SKM-1 (cell line): Measurements from ENCODE around the gene TENT5C.

ENCODE experiments used
- DNase-seq: peaks from one replicate; lab custom pipeline; 2025; ENCODE audit not compliant: unreplicated experiment; lab: John Stamatoyannopoulos, UW

TENT5C gene

GRCh38 chr1:117632269-117633067 lies 26.6 kb downstream of the TENT5C start:
- DNase-seq: no peak

DNA sequence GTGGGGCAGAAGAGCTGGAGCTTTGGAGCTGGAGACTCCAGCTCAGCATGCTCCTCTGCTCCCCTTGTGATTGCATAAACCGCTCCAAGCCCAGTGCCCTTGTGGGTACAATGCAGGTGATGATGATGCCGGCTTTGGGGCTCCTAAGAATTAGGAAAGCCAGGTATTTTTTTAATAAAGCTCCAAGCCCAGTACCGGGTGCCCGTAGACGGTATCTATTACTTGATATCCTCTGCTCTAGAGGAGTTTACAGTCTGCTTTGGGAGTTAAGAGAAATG lies 27.2 kb downstream of the TENT5C start:
- DNase-seq: no peak

DNA sequence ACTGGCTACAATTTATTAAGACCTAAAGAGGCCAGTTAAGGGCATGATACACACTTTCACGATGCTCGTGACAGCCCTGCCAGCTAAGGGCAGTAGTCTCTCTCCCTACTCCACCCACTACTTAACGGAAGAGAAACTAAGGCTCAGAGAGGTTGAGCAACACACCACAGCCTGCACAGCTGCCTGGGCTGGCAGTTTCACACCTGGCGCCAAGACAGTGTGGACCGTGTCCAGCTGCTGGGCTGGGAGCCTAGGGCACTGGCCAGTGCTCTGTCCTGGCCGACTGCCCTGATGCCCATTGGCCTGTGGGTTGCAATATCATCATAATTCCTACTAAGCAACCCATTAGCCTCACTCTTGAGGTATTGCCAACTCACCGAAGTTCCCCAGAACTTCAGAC lies 27.6 kb downstream of the TENT5C start:
- no peak for DNase-seq

GRCh38 chr1:117633936-117634335 lies 28.1 kb downstream of the TENT5C start:
- DNase-seq: no peak

GRCh38 chr1:117634631-117635030 lies 28.8 kb downstream of the TENT5C start:
- no peak for DNase-seq

- no peak for DNase-seq
These were observed 30.0 kb downstream of the TENT5C start for GRCh38 chr1:117635805-117636204.

GRCh38 chr1:117636637-117637425 lies 31.0 kb downstream of the TENT5C start:
- no peak for DNase-seq

GRCh38 chr1:117638141-117638540 lies 32.3 kb downstream of the TENT5C start:
- no peak for DNase-seq

DNA sequence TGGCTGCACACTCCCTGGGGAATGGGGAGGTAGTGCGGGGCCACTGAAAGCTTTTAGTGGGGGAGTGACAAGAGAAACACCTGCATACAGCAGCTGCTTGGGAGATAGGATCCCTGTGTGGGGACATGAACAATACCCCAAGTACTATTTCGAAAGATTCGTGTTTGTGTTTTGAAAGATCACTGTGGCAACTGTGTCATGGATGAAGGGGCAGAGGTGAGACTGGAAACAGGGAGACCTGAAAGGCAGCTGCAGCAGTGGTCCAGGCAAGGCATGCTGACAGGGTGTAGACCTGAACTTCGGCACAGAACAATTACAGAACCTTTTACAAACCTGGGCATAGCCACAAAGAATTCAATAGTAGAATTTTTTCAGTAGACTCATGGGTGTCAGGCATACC lies 32.9 kb downstream of the TENT5C start:
- DNase-seq: no peak

DNA sequence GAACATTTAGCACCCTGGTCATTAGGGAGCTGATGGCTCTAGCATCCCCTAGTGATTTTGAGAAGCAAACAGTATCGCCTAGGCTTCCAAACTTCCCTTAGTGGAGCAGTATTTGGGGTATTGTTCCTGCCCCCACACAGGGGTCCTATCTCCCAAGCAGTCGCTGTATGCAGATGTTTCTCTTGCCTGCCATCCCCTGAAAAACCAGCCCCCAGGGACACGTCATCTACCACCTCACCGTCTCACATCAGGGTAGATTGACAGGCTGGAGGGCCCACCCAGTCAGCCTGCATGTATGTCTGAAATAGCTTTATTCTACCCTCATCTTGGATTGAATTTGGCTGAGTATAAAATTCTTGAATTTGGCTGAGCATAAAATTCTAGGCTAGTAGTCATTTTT lies 33.9 kb downstream of the TENT5C start:
- no peak for DNase-seq

DNA sequence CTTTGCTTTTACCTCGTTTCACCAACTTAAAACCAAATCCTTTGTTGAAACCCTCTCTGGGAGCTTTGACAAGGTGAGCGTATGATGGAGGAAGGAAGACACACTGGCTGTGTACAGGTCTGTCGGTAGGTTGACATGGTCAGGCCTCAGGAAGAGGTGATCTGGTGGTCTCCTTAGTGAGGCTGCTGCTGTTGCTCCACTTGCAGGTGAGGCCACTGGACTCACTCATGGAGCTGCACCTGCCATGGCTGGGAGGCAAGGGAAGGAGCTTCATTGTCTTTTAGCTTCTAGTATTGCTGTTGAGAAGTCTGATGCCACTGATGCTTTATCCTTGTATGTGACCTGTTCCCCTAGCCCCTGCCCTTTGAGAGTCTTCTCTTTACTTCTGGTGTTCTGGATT lies 35.7 kb downstream of the TENT5C start:
- no peak for DNase-seq

DNA sequence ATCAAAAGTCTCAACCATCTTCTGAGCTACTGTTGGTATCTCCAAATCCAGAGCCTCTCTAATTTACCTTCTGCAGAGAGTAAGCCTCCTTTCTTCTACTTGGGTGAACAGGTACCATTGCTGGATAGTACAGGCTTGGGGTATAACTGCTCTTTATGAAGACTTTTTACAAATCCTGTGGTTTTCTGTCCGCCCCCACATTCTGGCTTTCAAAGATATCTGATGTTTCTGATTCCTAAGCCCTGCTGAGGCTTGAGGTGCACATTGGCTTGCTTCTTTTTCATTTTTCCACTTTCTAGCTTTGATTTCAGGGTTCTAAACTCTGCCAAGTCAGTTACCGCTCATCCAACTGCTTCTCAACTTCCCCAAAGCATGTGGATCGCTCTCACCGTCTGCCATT lies 37.1 kb downstream of the TENT5C start:
- no peak for DNase-seq

DNA sequence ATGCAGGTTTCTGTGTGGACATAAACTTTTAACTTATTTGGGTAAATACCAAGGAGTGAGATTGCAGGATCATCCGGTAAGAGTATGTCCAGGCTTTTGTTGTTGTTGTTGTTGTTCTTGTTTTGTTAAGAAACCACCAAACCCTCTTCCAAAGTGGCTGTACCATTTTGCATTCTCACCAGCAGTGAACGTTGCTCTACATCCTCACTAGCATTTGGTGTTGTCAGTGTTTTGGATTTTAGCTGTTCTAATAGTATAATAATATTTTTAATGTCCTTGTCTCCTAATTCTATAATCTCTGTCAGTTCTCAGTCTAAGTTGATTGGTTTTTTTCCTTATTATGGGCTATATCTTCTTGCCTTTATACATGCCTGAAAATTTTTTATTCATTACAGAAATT lies 37.8 kb downstream of the TENT5C start:
- no peak for DNase-seq

- no peak for DNase-seq
These were observed 39.0 kb downstream of the TENT5C start for GRCh38 chr1:117644696-117645311.

DNA sequence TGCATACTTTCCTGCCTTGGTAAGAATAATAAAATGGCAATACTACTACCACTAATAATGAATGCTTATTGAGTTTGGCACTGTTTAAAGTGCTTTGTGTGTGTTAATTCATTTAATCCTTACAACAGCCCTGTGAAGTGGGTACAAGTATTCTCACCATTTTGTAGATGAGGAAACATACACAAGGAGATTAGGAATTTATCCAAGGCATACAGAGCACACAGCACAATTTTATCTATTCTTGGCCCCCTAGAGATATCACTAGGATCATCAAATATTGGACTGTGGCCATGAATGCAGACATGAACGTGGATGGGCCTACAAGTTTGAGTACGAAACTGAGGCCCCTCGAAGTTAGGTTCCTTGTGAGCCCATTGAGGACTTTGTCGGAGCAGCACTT lies 39.5 kb downstream of the TENT5C start:
- no peak for DNase-seq

- no peak for DNase-seq
These were observed 40.4 kb downstream of the TENT5C start for GRCh38 chr1:117646007-117646811.

DNA sequence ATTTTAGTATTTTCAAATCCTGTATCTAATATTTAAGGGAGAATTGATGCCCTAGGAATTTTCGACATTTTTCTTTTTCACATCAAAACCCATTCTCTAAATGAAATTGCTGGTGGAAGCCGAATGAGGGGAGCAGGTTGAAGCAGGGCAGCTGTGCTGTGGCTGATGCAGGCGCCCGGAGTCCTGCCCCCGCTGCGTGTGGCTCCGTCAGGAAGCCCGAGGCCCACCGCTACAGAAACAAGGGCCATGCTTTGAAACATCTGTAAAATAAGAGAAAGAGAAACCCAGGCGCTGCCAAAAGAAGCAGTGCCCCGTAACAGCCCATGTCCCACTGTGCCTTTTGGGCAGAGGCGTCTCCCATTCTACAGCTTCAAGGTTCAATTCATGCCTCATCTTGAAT lies 41.1 kb downstream of the TENT5C start:
- no peak for DNase-seq

DNA sequence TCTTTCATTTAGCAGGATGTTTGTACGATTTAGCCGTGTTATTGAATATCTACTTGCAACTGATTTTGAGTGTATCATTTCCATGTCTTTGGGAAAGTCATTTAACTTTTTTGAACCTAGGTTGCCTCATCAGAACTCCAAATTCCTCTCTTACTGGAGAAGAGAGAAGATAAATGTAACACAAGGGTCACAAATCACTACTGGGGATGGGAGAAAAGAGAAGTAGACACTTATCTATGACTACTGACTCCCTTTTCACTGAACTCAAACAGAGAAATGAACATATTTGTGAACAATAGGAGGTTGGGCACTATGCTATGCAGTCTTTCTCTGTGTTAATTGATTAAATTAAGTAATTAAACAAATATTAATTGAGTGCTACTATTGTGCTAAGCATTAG lies 42.2 kb downstream of the TENT5C start:
- no peak for DNase-seq

DNA sequence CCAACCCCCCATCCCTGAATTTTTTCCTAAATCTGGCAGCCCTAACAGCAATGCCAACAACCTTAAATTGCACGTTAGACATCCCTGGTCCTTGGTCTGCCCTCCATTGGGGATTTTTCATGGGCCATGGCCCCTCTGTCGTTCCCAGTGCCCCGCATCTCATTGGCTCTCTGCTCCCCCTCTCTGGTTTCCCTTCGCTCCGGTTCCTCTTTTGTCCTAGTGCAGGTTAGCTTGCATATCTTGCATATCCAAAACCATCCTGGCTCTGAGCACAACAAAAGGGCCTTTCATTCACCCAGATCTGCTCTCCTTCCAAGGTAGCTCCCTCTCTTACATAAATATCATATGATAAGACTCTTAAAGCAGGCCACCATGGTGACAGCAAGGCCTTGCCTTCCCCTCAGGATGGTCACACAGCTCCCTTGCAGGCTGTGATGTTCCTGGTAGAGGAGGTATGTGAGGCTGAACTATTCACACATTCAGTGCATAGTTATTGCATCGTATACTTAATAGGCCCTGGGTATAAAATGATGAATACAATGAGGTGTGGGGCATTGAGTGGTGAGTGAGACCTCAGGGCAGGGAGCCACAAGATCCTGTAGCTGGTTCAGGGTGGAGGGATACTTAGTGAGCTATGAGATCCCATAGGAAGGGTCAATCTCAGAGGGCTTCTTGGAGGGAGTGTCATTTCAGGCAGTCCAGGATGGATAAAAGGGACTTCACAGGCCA lies 45.2 kb downstream of the TENT5C start:
- no peak for DNase-seq

GRCh38 chr1:117651616-117652015 lies 45.8 kb downstream of the TENT5C start:
- no peak for DNase-seq

DNA sequence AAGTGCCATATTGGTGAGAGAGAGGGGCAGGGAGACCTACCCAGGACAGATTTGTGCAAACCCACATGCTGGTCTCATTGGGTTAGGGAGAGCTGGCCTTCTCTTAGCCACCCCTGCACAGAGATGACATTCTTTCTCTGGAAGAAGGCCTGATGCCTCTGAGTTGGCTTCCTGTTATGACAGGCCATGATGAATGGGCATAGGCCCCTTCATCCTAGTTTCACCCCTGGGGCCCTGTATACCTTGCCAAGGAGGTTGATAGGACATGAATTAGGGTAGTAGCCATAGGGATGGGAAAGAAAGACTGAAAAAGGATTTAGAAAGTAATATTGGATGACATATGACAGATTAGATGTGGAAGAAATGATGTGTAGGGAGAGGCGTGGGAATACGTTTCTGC lies 46.6 kb downstream of the TENT5C start:
- no peak for DNase-seq
